ENCODE data around the gene HOXD4.

HOXD4 gene

GRCh38 chr2:176126929-176127773, 24.2 kb upstream of the HOXD4 start:
- peak in 40 of 58 donors; percentile 0 to 80 (median 26) for DNase-seq

GRCh38 chr2:176127774-176128072, 23.6 kb upstream of the HOXD4 start:
- DNase-seq, result no peak

GRCh38 chr2:176128172-176128981, 23.0 kb upstream of the HOXD4 start:
- no peak for DNase-seq

GRCh38 chr2:176128982-176129796, 22.2 kb upstream of the HOXD4 start, which contains the start of gene HOXD8:
Gene HOXD8, plus strand, starts transcription at chr2:176129705. Its CDS starts 662 bp downstream, at chr2:176130367.
- DNase-seq, result no peak

GRCh38 chr2:176129813-176130146, 21.6 kb upstream of the HOXD4 start:
- DNase-seq, result no peak

- no peak for DNase-seq
These were observed 21.0 kb upstream of the HOXD4 start for GRCh38 chr2:176130147-176130956.

- DNase-seq, result no peak
These were observed 20.1 kb upstream of the HOXD4 start for GRCh38 chr2:176130957-176131847.

- no peak for DNase-seq
These were observed 19.5 kb upstream of the HOXD4 start for GRCh38 chr2:176131848-176132158.

- no peak for DNase-seq
These were observed 18.9 kb upstream of the HOXD4 start for GRCh38 chr2:176132205-176133171.

GRCh38 chr2:176133389-176133788, 18.0 kb upstream of the HOXD4 start:
- DNase-seq, result no peak

- no peak for DNase-seq
These were observed 17.3 kb upstream of the HOXD4 start for GRCh38 chr2:176134035-176134434.

GRCh38 chr2:176135035-176135440, 16.3 kb upstream of the HOXD4 start:
- no peak for DNase-seq

- no peak for DNase-seq
These were observed 14.7 kb upstream of the HOXD4 start for GRCh38 chr2:176136374-176137251.

- DNase-seq, result no peak
These were observed 14.1 kb upstream of the HOXD4 start for GRCh38 chr2:176137252-176137580.

GRCh38 chr2:176137906-176138305, 13.4 kb upstream of the HOXD4 start:
- no peak for DNase-seq

- no peak for DNase-seq
These were observed 12.8 kb upstream of the HOXD4 start for GRCh38 chr2:176138526-176138922.

- no peak for DNase-seq
These were observed 12.3 kb upstream of the HOXD4 start for GRCh38 chr2:176138923-176139660.

Measured in anterior cingulate cortex (tissue), 58 donors.